ENCODE results near the gene DCAF5.

GRCh38 chr14:69142101-69142500 is 10.8 kb downstream of the DCAF5 start:
- TF ChIP-seq, protein P1, sequence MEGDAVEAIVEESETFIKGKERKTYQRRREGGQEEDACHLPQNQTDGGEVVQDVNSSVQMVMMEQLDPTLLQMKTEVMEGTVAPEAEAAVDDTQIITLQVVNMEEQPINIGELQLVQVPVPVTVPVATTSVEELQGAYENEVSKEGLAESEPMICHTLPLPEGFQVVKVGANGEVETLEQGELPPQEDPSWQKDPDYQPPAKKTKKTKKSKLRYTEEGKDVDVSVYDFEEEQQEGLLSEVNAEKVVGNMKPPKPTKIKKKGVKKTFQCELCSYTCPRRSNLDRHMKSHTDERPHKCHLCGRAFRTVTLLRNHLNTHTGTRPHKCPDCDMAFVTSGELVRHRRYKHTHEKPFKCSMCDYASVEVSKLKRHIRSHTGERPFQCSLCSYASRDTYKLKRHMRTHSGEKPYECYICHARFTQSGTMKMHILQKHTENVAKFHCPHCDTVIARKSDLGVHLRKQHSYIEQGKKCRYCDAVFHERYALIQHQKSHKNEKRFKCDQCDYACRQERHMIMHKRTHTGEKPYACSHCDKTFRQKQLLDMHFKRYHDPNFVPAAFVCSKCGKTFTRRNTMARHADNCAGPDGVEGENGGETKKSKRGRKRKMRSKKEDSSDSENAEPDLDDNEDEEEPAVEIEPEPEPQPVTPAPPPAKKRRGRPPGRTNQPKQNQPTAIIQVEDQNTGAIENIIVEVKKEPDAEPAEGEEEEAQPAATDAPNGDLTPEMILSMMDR (optimal IDR thresholded peaks at IDR 0.05 in 1 of 3, IDR thresholded peaks at IDR 0.05 in 1 of 3, conservative IDR thresholded peaks at IDR 0.05 in 1 of 3; ENCODE audit: extremely low read depth in 1 of 3, insufficient read depth in 2 of 3, low read length in 3 of 3): no peak
- no peak for TF ChIP-seq EZH2 (IDR thresholded peaks at IDR 0.05; ENCODE audit: low read length)
